HG03442 (cell line): ENCODE measurements around the gene C8A.

Experiments
- ATAC-seq: cut with Tn5 transposase; IDR thresholded peaks from one replicate; pipeline ENCODE4 v1.9.1; 2021; ENCODE audit warnings: mild to moderate bottlenecking, moderate library complexity; ENCODE audit not compliant: unreplicated experiment

Gene C8A

GRCh38 chr1:56836359-56836758, 18.2 kb upstream of the C8A start:
- no peak for ATAC-seq

- no peak for ATAC-seq
These were observed 17.2 kb upstream of the C8A start for GRCh38 chr1:56837244-56837939.

DNA sequence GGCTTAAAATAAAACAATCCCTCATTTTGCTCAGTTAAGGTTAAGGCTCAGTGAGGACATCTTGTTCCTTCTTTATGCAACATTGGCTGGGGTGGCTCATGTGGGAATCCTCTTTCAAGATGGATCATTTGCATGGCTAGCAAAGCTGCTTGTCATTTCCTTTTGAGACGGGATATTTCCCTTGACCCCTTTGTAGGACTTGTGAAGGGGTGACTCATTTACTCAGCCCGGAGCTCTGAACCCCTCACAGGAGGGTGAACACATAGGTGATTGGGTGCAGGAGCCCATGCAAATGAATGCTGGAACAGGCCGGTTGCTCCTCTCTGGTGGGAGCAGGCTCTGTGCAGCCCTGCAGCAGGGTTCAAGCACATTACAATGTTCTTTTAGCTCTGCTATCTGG, 15.8 kb upstream of the C8A start:
- ATAC-seq, result no peak

DNA sequence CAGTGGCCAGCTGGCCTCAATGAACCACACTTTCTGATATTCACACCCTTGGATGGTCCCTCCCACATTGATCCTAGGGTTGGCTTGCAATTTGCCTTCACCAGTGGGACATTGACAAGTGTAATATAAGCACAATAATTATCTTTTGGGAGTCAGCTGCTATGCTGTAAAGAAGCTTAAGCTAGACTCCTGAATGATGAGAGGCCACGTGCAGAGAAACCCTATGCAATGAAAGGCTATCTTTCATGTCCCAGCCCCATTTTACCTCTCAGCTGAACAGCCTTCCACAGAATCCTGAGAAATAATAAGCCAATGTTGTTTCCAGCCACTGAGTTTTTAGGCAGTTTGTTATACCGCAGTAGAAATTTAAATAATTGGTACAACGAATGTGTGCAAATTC, 11.1 kb upstream of the C8A start:
- ATAC-seq, result no peak

- no peak for ATAC-seq
These were observed 10.0 kb upstream of the C8A start for GRCh38 chr1:56844545-56845136.

GRCh38 chr1:56845343-56845742, 9.3 kb upstream of the C8A start:
- ATAC-seq, result no peak

GRCh38 chr1:56849750-56850149, 4.8 kb upstream of the C8A start:
- ATAC-seq, result no peak

GRCh38 chr1:56850411-56850810, 4.2 kb upstream of the C8A start:
- no peak for ATAC-seq

DNA sequence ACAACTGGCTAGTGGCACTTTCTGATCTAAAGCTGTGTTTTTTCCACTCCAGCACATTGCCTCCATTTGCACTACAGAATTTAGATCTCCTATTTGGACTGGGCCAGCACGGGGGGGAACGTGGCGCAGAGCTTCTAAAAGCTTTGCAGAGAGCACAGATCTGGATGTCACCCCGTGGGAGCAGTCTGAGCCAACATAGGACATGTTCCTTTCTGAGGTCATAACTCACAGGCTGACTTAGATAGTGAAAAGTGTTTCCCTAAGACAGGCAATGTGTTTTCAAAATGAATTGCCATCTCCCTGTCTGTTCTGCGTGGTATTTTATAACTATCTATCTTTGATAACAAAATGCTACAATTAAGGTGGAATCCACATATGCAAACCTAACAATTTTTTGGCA, 3.7 kb upstream of the C8A start:
- ATAC-seq, result no peak

GRCh38 chr1:56852476-56852875, 2.1 kb upstream of the C8A start:
- no peak for ATAC-seq

- no peak for ATAC-seq
These were observed 593 bp downstream of the C8A start for GRCh38 chr1:56855190-56855589.

- ATAC-seq, result no peak
These were observed 1.6 kb downstream of the C8A start for GRCh38 chr1:56856186-56856585.

DNA sequence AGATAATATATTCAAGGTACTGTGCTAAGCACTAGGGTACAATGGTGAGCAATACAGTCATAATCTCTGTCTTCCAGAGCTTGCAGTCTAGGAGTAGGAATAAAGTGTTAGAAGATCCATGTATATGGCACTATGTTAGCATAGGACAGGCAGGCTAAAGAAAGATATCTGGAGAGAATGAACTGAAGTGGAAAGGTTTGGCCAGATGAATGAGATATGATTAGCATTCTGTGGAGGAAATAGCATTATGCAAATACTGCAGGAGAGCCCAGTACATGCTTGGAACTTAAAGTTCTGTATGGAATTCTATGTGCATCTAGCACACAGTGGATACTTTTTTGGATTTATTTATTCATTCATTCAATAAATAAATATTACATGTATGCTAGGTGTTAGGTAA, 4.7 kb downstream of the C8A start:
- ATAC-seq, result no peak

DNA sequence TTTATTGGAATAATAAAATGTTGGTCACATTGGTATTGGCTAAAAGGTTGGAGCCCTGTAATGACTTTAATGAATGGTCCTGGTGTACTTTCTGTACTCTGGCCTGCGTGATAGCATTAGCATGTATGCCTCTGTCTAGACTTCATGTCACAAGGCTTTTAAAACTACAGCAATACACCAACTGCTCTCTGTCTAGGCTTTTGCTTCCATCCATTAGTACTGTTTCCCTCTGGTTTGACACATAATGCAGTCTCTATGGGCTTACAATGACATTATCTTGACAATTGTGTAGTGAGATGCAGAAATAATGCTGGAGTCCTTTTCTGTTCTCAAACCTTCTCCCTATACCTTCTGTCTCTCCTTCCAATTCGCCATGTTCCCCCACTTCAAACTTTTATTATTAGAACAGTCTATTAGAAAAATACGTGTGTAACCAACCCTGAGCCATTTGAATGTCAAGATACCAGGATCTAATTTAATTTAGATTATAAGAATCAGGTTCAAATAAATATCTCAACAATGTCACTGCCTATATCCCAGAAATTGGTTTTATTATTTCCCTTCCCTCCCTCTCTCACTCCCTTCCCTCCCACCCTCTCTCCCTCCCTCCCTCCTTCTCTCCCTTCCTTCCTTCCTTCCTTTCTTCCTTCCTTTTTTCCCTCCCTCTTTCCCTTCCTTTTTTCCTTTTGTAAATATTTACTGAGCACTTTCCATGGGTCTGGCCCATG, 8.8 kb downstream of the C8A start:
- ATAC-seq, result no peak

DNA sequence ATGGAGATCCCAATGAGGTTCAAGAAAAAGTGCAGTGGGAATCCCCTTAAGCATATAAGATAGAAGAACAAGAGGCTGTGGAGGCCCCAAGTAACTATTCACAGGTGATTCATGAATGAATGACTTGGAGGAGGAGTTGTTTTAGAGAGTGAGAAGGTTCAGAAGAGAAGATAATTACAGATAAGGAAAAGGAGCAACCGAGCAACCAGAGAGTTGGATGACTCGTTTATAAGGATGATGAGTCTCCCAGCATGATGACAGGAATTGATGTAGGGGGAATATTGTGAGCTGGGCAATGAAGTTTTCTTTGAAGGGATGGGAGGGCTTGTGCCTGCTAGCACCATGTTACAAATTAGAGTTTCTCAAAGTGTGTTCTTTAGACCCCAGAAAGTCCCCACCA, 9.8 kb downstream of the C8A start:
- ATAC-seq, result no peak

DNA sequence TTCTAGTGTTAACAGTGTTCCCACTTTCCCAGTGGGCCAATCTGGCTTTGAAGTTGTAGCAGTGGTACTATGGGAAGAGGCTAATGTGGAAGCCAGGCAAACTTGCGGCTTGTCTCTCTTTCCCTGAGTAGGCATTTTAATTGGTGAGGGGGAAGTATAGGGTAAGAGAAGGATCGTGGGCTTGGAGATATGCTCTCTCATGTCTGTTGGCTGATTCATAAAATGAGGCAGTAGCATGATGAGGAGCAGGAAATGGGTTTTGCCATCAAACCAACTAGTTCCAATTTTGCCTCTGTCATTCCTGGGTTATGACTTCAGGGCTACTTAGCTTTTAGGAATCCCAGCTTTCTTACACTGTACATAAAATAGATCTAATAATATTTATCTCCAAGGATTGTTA, 12.1 kb downstream of the C8A start:
- no peak for ATAC-seq

- ATAC-seq, result no peak
These were observed 12.9 kb downstream of the C8A start for GRCh38 chr1:56867491-56867890.

DNA sequence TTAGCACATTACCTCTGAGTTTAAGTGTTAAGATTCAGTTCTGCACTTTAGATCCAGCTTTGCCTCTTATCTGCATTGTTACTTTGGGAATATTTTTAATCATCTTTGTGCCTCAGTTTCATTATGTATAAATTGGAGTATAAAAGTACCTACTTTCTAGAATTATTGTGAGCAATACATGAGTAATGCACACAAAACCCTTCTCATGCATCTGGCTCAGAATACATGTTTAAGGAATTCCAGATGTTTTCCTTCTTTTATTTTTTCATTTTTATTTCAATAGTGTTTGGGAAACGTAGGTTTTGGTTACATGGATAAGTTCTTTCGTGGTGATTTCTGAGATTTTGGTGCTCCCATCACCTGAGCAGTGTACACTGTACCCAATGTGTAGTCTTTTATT, 14.2 kb downstream of the C8A start:
- no peak for ATAC-seq

DNA sequence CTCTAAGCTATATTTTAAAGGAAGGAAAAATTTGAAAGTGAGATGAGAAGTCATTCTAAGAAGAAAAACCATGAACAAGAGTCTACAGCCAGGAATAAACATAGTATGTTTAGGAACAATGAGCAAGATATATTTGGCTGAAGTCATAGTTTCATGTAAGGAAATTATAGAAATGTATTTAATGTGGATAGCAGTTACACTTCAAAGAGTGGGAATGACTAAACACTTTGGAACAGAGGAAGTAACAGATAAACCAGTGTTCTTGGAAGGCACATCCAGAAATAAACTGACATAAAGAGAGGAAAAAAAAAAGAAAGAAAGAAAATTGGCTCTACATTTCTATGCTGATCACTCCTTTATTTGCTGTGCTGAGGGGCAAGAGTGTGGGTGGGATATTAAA, 18.0 kb downstream of the C8A start:
- ATAC-seq, result no peak

- ATAC-seq, result no peak
These were observed 18.6 kb downstream of the C8A start for GRCh38 chr1:56873213-56873612.

- ATAC-seq, result no peak
These were observed 20.1 kb downstream of the C8A start for GRCh38 chr1:56874689-56875088.

- no peak for ATAC-seq
These were observed 23.4 kb downstream of the C8A start for GRCh38 chr1:56877973-56878372.
